IMR-90 (cell line): ENCODE results near the gene SLC19A1. TPM values are rescaled to one million over a fixed set of nuclear protein-coding genes. Genes with fewer than 3 reads are reported as not detected.

Experiments
- ATAC-seq: fragments of 200-7000 bp; cut with Tn5 transposase; 2 replicates; pipeline ENCODE4 v1.9.1; 2020; ENCODE audit warnings: low read depth, mild to moderate bottlenecking, moderate library complexity
- BruUV-seq: library from RNA; stranded (reverse); fragments of 400-500 nt; replicated peaks from 2 replicates; lab custom pipeline; 2021; lab: Mats Ljungman, UMichigan
- CTCF ChIA-PET: fragments of 300-600 bp; formaldehyde crosslinking; extraction: SDS; loops from one replicate; lab custom pipeline; 2021; ENCODE audit warnings: antibody characterized with exemption; lab: Yijun Ruan, JAX
- POLR2A ChIA-PET: fragments of 300-600 bp; sonication (Branson Sonifier 250); formaldehyde crosslinking; loops from one replicate; lab custom pipeline; 2022; ENCODE audit warnings: antibody characterized with exemption; ENCODE audit not compliant: unreplicated experiment; lab: Charles Lee
- DNase-seq: peaks from one replicate; pipeline ENCODE4 v3.0.0; 2013
- H2AFZ ChIP-seq: replicated peaks from 2 replicates; pipeline ENCODE3; 2013; ENCODE audit warnings: low read length, mild to moderate bottlenecking; ENCODE audit not compliant: poor library complexity
- H2AK5ac ChIP-seq: 2 replicates; pipeline ENCODE4 v1.6.1; 2013; ENCODE audit warnings: low read depth, low read length, inconsistent platforms
- H2AK9ac ChIP-seq: replicated peaks from 2 replicates; pipeline ENCODE3; 2013; ENCODE audit warnings: mild to moderate bottlenecking, low read depth, low read length, moderate library complexity; ENCODE audit not compliant: poor library complexity
- H2BK120ac ChIP-seq: 2 replicates; pipeline ENCODE4 v1.6.1; 2013; ENCODE audit warnings: low read depth, low read length, inconsistent platforms
- H2BK15ac ChIP-seq: 3 replicates; pipeline ENCODE4 v1.6.1; 2013; ENCODE audit warnings: low read depth, low read length, inconsistent platforms
- H2BK20ac ChIP-seq: 2 replicates; pipeline ENCODE4 v1.6.1; 2013; ENCODE audit warnings: low read depth, mild to moderate bottlenecking, inconsistent platforms, low read length, moderate library complexity
- H2BK5ac ChIP-seq: 2 replicates; pipeline ENCODE4 v1.6.1; 2013; ENCODE audit warnings: mild to moderate bottlenecking, low read depth, low read length, inconsistent platforms; ENCODE audit not compliant: poor library complexity, severe bottlenecking
- H3K14ac ChIP-seq: replicated peaks from 2 replicates; pipeline ENCODE4 v1.6.1; 2013; ENCODE audit warnings: low read depth, low read length, inconsistent platforms
- H3K18ac ChIP-seq: 2 replicates; pipeline ENCODE4 v1.6.1; 2013; ENCODE audit warnings: low read depth, low read length, control low read depth
- H3K23ac ChIP-seq: 2 replicates; pipeline ENCODE4 v1.6.1; 2013; ENCODE audit warnings: low read depth, low read length, inconsistent platforms
- H3K27ac ChIP-seq: 2 replicates; pipeline ENCODE4 v1.5.1; 2013; ENCODE audit warnings: mild to moderate bottlenecking, control low read depth, low read length; ENCODE audit not compliant: insufficient read depth
- H3K27me3 ChIP-seq: 2 replicates; pipeline ENCODE4 v1.6.1; 2013; ENCODE audit warnings: low read length; ENCODE audit not compliant: control insufficient read depth, insufficient read depth
- H3K36me3 ChIP-seq: 2 replicates; pipeline ENCODE4 v1.6.1; 2013; ENCODE audit warnings: low read length, mixed read lengths; ENCODE audit not compliant: control insufficient read depth, insufficient read depth
- H3K4ac ChIP-seq: 2 replicates; pipeline ENCODE4 v1.6.1; 2013; ENCODE audit warnings: low read depth, low read length, inconsistent platforms
- H3K4me1 ChIP-seq: 2 replicates; pipeline ENCODE4 v1.6.1; 2013; ENCODE audit warnings: low read length, mixed read lengths; ENCODE audit not compliant: control insufficient read depth, insufficient read depth
- H3K4me2 ChIP-seq: 2 replicates; pipeline ENCODE4 v1.6.1; 2013; ENCODE audit warnings: low read depth, mild to moderate bottlenecking, control low read depth, low read length, moderate library complexity
- H3K4me3 ChIP-seq: 2 replicates; pipeline ENCODE4 v1.5.1; 2013; ENCODE audit warnings: low read depth, mild to moderate bottlenecking, control low read depth, low read length, moderate library complexity; ENCODE audit not compliant: insufficient read depth
- H3K56ac ChIP-seq: 2 replicates; pipeline ENCODE4 v1.6.1; 2013; ENCODE audit warnings: low read length, inconsistent platforms; ENCODE audit not compliant: insufficient read depth; ENCODE audit errors: extremely low read depth
- H3K79me1 ChIP-seq, 2 experiments: 2 replicates each; pipeline ENCODE4 v1.6.1; 2013; ENCODE audit warnings: low read length in 2 of 2, inconsistent platforms in 1 of 2, low read depth in 1 of 2
- H3K9ac ChIP-seq: 2 replicates; pipeline ENCODE4 v1.6.1; 2013; ENCODE audit warnings: low read depth, low read length, control low read depth
- H3K9me1 ChIP-seq: 2 replicates; pipeline ENCODE4 v1.6.1; 2013; ENCODE audit warnings: low read length, inconsistent platforms; ENCODE audit not compliant: insufficient read depth
- H3K9me3 ChIP-seq: 2 replicates; pipeline ENCODE4 v1.6.1; 2013; ENCODE audit warnings: low read length; ENCODE audit not compliant: control insufficient read depth, insufficient read depth
- H4K20me1 ChIP-seq: 2 replicates; pipeline ENCODE4 v1.6.1; 2013; ENCODE audit warnings: low read length, inconsistent platforms; ENCODE audit not compliant: insufficient read depth
- H4K5ac ChIP-seq: 2 replicates; pipeline ENCODE4 v1.6.1; 2013; ENCODE audit warnings: mild to moderate bottlenecking, low read depth, low read length, control low read depth
- H4K8ac ChIP-seq, 2 experiments: 2 replicates each; pipeline ENCODE4 v1.6.1; 2013; ENCODE audit warnings: low read depth in 2 of 2, low read length in 2 of 2, control low read depth in 1 of 2, inconsistent platforms in 1 of 2
- H4K91ac ChIP-seq: 2 replicates; pipeline ENCODE4 v1.6.1; 2013; ENCODE audit warnings: low read depth, low read length, inconsistent platforms; ENCODE audit not compliant: insufficient read depth
- BHLHE40 ChIP-seq: fragments of 150-350 bp; IDR thresholded peaks from 2 replicates; pipeline ENCODE4 v1.6.1; 2016; ENCODE audit warnings: mild to moderate bottlenecking, low read depth, low read length
- CEBPB ChIP-seq: IDR thresholded peaks from 2 replicates; pipeline ENCODE4 v1.6.1; 2012; ENCODE audit warnings: low read depth, low read length, improper control_type of control experiment
- CHD1 ChIP-seq: IDR thresholded peaks from 2 replicates; pipeline ENCODE4 v1.6.1; 2012; ENCODE audit warnings: low read depth, low read length, improper control_type of control experiment
- CTCF ChIP-seq: conservative IDR thresholded peaks from 2 replicates; pipeline ENCODE4 v1.5.1; 2012; ENCODE audit warnings: mild to moderate bottlenecking, low read depth, low read length, improper control_type of control experiment
- ELK1 ChIP-seq: fragments of 150-350 bp; IDR thresholded peaks from 2 replicates; pipeline ENCODE4 v1.6.1; 2016; ENCODE audit warnings: low read depth, mild to moderate bottlenecking, low read length, moderate library complexity, borderline replicate concordance
- FOS ChIP-seq: fragments of 150-350 bp; IDR thresholded peaks from 2 replicates; pipeline ENCODE4 v1.6.1; 2016; ENCODE audit warnings: low read depth, low read length
- MAFK ChIP-seq: IDR thresholded peaks from 2 replicates; pipeline ENCODE4 v1.6.1; 2012; ENCODE audit warnings: low read depth, low read length, improper control_type of control experiment
- MAZ ChIP-seq: IDR thresholded peaks from 2 replicates; pipeline ENCODE4 v1.6.1; 2012; ENCODE audit warnings: low read depth, mild to moderate bottlenecking, low read length, improper control_type of control experiment, moderate library complexity, borderline replicate concordance
- MXI1 ChIP-seq: IDR thresholded peaks from 2 replicates; pipeline ENCODE4 v1.6.1; 2012; ENCODE audit warnings: low read depth, mild to moderate bottlenecking, low read length, moderate library complexity, borderline replicate concordance
- NFE2L2 ChIP-seq: fragments of 150-350 bp; IDR thresholded peaks from 2 replicates; pipeline ENCODE4 v1.6.1; 2016; ENCODE audit warnings: low read depth, mild to moderate bottlenecking, low read length
- POLR2A ChIP-seq: IDR thresholded peaks from 2 replicates; pipeline ENCODE4 v1.6.1; 2012; ENCODE audit warnings: mild to moderate bottlenecking, low read depth, low read length
- RAD21 ChIP-seq: IDR thresholded peaks from 2 replicates; pipeline ENCODE4 v1.6.1; 2012; ENCODE audit warnings: low read length, improper control_type of control experiment
- RCOR1 ChIP-seq: IDR thresholded peaks from 2 replicates; pipeline ENCODE4 v1.6.1; 2012; ENCODE audit warnings: mild to moderate bottlenecking, low read length, improper control_type of control experiment; ENCODE audit not compliant: insufficient replicate concordance
- RFX5 ChIP-seq: IDR thresholded peaks from 2 replicates; pipeline ENCODE4 v1.8.0; 2012; ENCODE audit warnings: low read depth, mild to moderate bottlenecking, low read length, moderate library complexity
- SMC3 ChIP-seq: fragments of 150-350 bp; IDR thresholded peaks from 2 replicates; pipeline ENCODE4 v1.6.1; 2016; ENCODE audit warnings: low read depth, mild to moderate bottlenecking, antibody characterized with exemption, low read length, moderate library complexity
- WGBS, 2 experiments: methylation state at CpG; one replicate each; pipeline versions ENCODE4 v1.1.5 to v1.1.7; 2013; ENCODE audit warnings: missing lambda C conversion rate in 2 of 2; ENCODE audit not compliant: insufficient read length in 1 of 2; ENCODE audit errors: extremely low coverage in 2 of 2; 5-methylcytosine and 5-hydroxymethylcytosine counted together
- dilution Hi-C: fragments of 300-500 bp; cut with HindIII; formaldehyde crosslinking; loops from one replicate; pipeline ENCODE4 v1.14.3; 2018; ENCODE audit warnings: low sequenced_read_pairs; ENCODE audit not compliant: unreplicated experiment
- in situ Hi-C: fragments of 300-500 bp; cut with MboI; formaldehyde crosslinking; loops from 3 replicates; pipeline ENCODE4 v1.14.3; 2019; ENCODE audit warnings: low sequenced_read_pairs, inconsistent platforms, mixed read lengths
- intact Hi-C: fragments of 100-400 bp; cut with micrococcal nuclease; formaldehyde crosslinking; loops from 2 replicates; pipeline ENCODE4 v1.10.0; 2022
- polyA plus RNA-seq, 3 experiments: library from polyadenylated mRNA; depleted of rRNA; stranded (reverse); fragments of >200 nt; gene quantifications; 2 replicates each; pipeline ENCODE4 v1.2.3, GENCODE V29; 2012; ENCODE audit warnings: low replicate concordance in 1 of 3
- total RNA-seq: library from RNA; depleted of rRNA; stranded (reverse); fragments of >200 nt; gene quantifications from 2 replicates; pipeline ENCODE4 v1.2.3, GENCODE V29; 2012
- TF ChIP-seq, protein P1 (sequence below): fragments of 150-350 bp; IDR thresholded peaks from 2 replicates; pipeline ENCODE4 v1.6.1; 2017; ENCODE audit warnings: mild to moderate bottlenecking, antibody characterized with exemption, low read length, low read depth

Gene SLC19A1
- total and polyA plus RNA-seq, 2 of the 4 experiments (the other 2 are of a cell fraction): 2.2 to 16.2 TPM

- Histone ChIP-seq H2AK5ac (no peak overlapping the region), H3K27ac (no peak overlapping the region), H3K79me1 (peaks cover 8 to 13% of the 10 kb centered on the region in 2 experiments; a peak in 2 of 4 replicates), H3K18ac (no peak overlapping the region), H2AK9ac (peak overlapping the region; percentile 31), H3K9ac (no peak overlapping the region), H4K5ac (no peak overlapping the region), H3K9me1 (peaks cover 14% of the 10 kb centered on the region), H4K8ac (no peak overlapping the region), H3K9me3 (no peaks in the 10 kb centered on the region), H3K36me3 (peaks cover 20% of the 10 kb centered on the region), H3K4me3 (no peak overlapping the region), H2BK20ac (no peak overlapping the region), H3K14ac (no peak overlapping the region), H4K20me1 (peaks cover 10% of the 10 kb centered on the region; the same call in 1 of the 2 replicates), H2BK120ac (no peak overlapping the region), H3K56ac (no peak overlapping the region), H3K4ac (no peak overlapping the region), H2BK15ac (no peak overlapping the region), H3K23ac (no peak overlapping the region), H2AFZ (no peak overlapping the region), H3K4me2 (no peak overlapping the region), H3K4me1 (peaks cover 4% of the 10 kb centered on the region), H4K91ac (no peak overlapping the region), H3K27me3 (no peaks in the 10 kb centered on the region), H2BK5ac (no peak overlapping the region)
- no peak for DNase-seq
- dilution Hi-C loops (no loop called here), in situ Hi-C loops (no loop called here), intact Hi-C loops (no loop called here)
- CTCF ChIA-PET: interaction anchor here (0.7 kb wide), 1 partner anchor 412 kb away, joined by 3 read pairs; no protein-coding TSS in a partner anchor
- POLR2A ChIA-PET: no interaction called here
- 88% methylated on average over 7 of the region's 12 CpGs; no CpG with 5 or more reads in 1 of the 2 experiments for WGBS, 2 experiments
- TF ChIP-seq CHD1: no peak
- TF ChIP-seq, protein P1, sequence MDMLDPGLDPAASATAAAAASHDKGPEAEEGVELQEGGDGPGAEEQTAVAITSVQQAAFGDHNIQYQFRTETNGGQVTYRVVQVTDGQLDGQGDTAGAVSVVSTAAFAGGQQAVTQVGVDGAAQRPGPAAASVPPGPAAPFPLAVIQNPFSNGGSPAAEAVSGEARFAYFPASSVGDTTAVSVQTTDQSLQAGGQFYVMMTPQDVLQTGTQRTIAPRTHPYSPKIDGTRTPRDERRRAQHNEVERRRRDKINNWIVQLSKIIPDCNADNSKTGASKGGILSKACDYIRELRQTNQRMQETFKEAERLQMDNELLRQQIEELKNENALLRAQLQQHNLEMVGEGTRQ: no peak
- no peak for TF ChIP-seq POLR2A
- no peak for TF ChIP-seq SMC3
- no peak for TF ChIP-seq CEBPB
- no peak for TF ChIP-seq MAFK
- no peak for TF ChIP-seq RCOR1
- TF ChIP-seq FOS: no peak
- TF ChIP-seq NFE2L2: no peak
- no peak for TF ChIP-seq BHLHE40
- no peak for TF ChIP-seq RAD21
- TF ChIP-seq RFX5: no peak
- no peak for TF ChIP-seq MAZ
- no peak for TF ChIP-seq ELK1
- no peak for TF ChIP-seq CTCF
- TF ChIP-seq MXI1: no peak
- no peak for ATAC-seq
- no TSS peak for BruUV-seq
Measured at GRCh38 chr21:45533361-45533845, 8.8 kb downstream of the SLC19A1 start.
